Effector memory CD4-positive, alpha-beta T cell (primary cell): ENCODE results near the gene NAA20.

ENCODE experiments used
- DNase-seq, 3 donors: peaks; one replicate each; pipeline ENCODE4 v3.0.0-alpha.2; 2020
- H3K27ac ChIP-seq: 2 replicates; pipeline ENCODE4 v1.7.0; 2013; ENCODE audit warnings: mild to moderate bottlenecking, low read length, moderate library complexity; ENCODE audit not compliant: insufficient read depth, poor library complexity, severe bottlenecking
- H3K27me3 ChIP-seq: replicated peaks from 2 replicates; pipeline ENCODE4 v1.7.0; 2013; ENCODE audit warnings: mild to moderate bottlenecking, low read length; ENCODE audit not compliant: insufficient read depth, control insufficient read depth, poor library complexity, severe bottlenecking
- H3K36me3 ChIP-seq: 2 replicates; pipeline ENCODE4 v1.7.0; 2013; ENCODE audit warnings: mild to moderate bottlenecking, low read length, moderate library complexity; ENCODE audit not compliant: control insufficient read depth, insufficient read depth
- H3K4me1 ChIP-seq: 2 replicates; pipeline ENCODE4 v1.7.0; 2013; ENCODE audit warnings: low read length, mild to moderate bottlenecking; ENCODE audit not compliant: control insufficient read depth, insufficient read depth, poor library complexity, severe bottlenecking
- H3K4me3 ChIP-seq: 2 replicates; pipeline ENCODE4 v1.7.0; 2013; ENCODE audit warnings: low read length, low read depth, mild to moderate bottlenecking; ENCODE audit not compliant: insufficient read depth, poor library complexity, severe bottlenecking
- H3K9me3 ChIP-seq: 2 replicates; pipeline ENCODE4 v1.7.0; 2013; ENCODE audit warnings: mild to moderate bottlenecking, low read length, moderate library complexity; ENCODE audit not compliant: control insufficient read depth

The NAA20 gene

DNA sequence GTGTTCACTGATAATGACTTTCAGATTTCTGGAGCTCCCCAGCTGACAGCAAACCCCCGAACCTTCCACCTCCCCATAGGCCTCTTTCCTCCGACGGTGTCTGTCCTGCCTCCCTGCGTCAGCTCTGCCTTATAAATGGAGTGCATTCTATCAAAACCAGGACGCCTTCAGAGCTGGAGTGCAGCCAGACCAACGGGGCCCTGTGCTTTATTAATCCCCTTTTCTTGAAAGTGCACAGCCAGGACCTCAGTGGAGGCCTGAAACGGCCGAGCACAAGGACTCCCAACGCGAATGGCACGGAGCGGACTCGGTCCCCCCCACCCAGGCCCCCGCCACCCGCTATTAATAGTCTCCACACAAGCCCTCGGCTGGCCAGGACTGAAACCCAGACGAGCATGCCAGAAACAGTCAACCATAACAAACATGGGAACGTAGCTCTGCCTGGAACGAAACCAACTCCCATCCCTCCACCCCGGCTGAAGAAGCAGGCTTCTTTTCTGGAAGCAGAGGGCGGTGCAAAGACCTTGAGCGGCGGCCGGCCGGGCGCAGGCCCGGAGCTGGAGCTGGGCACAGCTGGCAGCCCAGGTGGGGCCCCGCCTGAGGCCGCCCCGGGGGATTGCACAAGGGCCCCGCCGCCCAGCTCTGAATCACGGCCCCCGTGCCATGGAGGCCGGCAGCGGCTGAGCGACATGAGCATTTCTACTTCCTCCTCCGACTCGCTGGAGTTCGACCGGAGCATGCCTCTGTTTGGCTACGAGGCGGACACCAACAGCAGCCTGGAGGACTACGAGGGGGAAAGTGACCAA lies 42.3 kb upstream of the NAA20 start:
- H3K4me3 ChIP-seq: no peak overlapping the region
- H3K27ac ChIP-seq: no peak overlapping the region

GRCh38 chr20:19975436-19975799 lies 41.7 kb upstream of the NAA20 start:
- Histone ChIP-seq H3K27ac (no peak overlapping the region), H3K9me3 (no peaks in the 10 kb centered on the region), H3K4me1 (peaks cover 16% of the 10 kb centered on the region), H3K27me3 (no peaks in the 10 kb centered on the region), H3K4me3 (no peak overlapping the region), H3K36me3 (no peaks in the 10 kb centered on the region)
- DNase-seq: no peak

More for the DNA sequence above, 42.3 kb upstream of the NAA20 start:
- H3K9me3 ChIP-seq: no peaks in the 10 kb centered on the region
- H3K4me1 ChIP-seq: peaks cover 16% of the 10 kb centered on the region
- no peaks in the 10 kb centered on the region for H3K27me3 ChIP-seq
- no peak for DNase-seq
- no peaks in the 10 kb centered on the region for H3K36me3 ChIP-seq

DNA sequence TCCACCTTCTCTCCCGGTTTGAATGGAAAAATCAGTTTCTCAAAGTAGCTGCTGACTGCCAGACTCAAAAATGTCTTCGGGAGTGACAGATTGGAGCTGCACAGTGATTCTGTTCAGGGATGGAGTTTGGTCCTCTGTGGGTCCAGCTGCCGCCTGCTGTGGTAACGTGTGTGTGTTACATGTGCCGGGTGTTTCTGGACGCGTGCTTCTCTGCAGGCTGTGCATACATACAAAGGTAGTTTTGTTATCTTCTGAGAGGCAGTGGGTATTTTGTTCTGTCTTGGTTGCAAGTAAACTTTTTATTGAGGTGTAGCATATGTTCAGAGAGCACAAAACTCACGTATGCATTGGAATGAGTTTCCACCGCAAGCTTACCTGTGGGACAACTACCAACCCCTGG lies 41.3 kb upstream of the NAA20 start:
- no peak overlapping the region for H3K27ac ChIP-seq
- no peaks in the 10 kb centered on the region for H3K27me3 ChIP-seq
- DNase-seq: no peak
- H3K4me3 ChIP-seq: no peak overlapping the region
- H3K4me1 ChIP-seq: peaks cover 16% of the 10 kb centered on the region
- no peaks in the 10 kb centered on the region for H3K9me3 ChIP-seq
- no peaks in the 10 kb centered on the region for H3K36me3 ChIP-seq

DNA sequence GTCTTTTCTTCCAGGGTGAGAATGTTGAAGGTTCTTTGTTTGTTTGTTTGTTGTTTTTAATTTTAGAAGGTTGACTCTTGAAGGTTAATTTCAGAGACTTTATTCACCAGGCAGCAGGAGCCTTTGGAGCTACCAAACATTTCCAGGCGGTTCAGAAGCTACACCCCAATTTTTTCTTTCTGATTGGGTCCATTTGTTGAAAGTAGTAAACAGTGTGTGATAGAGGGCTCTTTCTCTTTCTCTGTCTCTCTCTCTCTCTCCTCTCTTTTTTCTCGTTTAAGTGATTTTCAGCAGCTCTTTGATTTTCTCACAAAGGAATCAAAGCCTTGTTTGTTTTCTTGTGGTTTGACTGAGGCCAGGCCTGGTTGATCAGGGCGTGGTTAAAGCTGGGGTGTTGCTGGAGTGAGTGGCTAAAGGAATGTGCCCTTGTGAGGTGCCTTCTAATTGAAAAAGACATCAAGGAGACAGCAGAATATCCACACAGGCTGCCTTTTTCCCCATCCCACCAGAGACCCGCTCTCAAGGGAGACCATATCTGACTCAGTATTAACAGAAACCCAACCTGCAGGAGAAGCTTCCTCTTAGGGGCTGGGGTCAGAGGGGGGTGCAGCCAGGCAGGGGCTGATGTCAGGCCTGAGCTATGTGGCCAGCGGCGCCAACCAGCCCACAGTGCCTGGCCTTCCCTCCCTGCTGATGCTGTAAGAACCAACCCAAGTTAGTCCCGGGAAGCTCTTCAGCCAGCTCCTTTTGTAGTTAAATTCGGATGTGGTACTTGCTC lies 40.4 kb upstream of the NAA20 start:
- Histone ChIP-seq H3K36me3 (no peaks in the 10 kb centered on the region), H3K4me3 (no peak overlapping the region), H3K27me3 (no peaks in the 10 kb centered on the region), H3K4me1 (peaks cover 16% of the 10 kb centered on the region), H3K9me3 (no peaks in the 10 kb centered on the region), H3K27ac (peak overlapping the region; percentile 25)
- DNase-seq: no peak

- no peak for DNase-seq
- H3K9me3 ChIP-seq: no peaks in the 10 kb centered on the region
- H3K27me3 ChIP-seq: no peaks in the 10 kb centered on the region
- H3K4me1 ChIP-seq: peaks cover 16% of the 10 kb centered on the region
- no peaks in the 10 kb centered on the region for H3K36me3 ChIP-seq
- no peak overlapping the region for H3K27ac ChIP-seq
- H3K4me3 ChIP-seq: no peak overlapping the region
Measured at GRCh38 chr20:19977373-19977770, 39.8 kb upstream of the NAA20 start.

GRCh38 chr20:19978511-19979210 lies 38.5 kb upstream of the NAA20 start:
- H3K27ac ChIP-seq: no peak overlapping the region
- no peaks in the 10 kb centered on the region for H3K27me3 ChIP-seq
- peaks cover 16% of the 10 kb centered on the region for H3K4me1 ChIP-seq
- DNase-seq: no peak
- no peaks in the 10 kb centered on the region for H3K9me3 ChIP-seq
- no peak overlapping the region for H3K4me3 ChIP-seq
- no peaks in the 10 kb centered on the region for H3K36me3 ChIP-seq

GRCh38 chr20:19981031-19981451 lies 36.1 kb upstream of the NAA20 start:
- H3K36me3 ChIP-seq: no peaks in the 10 kb centered on the region
- DNase-seq: no peak
- H3K4me3 ChIP-seq: no peak overlapping the region
- H3K4me1 ChIP-seq: peaks cover 12% of the 10 kb centered on the region
- no peaks in the 10 kb centered on the region for H3K27me3 ChIP-seq
- no peak overlapping the region for H3K27ac ChIP-seq
- H3K9me3 ChIP-seq: no peaks in the 10 kb centered on the region

DNA sequence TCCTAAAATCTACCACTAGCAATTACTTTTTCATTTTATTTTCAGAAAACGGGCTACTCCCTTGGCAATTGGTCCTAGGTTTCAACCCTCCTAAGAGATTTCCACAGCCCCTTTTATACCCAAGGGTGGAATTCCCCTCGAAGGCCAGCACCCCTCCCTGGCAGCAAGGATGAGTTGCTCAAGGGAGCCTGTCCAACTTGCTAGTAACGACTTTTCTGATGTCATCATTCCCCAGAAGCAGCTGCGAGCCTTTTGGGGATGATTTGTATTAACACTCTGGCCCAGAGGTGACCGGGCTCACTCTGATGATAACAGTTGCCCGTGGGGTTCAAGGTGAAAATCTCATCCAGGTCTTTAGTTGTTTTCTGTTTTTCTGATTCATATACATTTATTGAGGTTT lies 30.7 kb upstream of the NAA20 start:
- Histone ChIP-seq H3K36me3 (no peaks in the 10 kb centered on the region), H3K4me1 (no peaks in the 10 kb centered on the region), H3K27ac (no peak overlapping the region), H3K27me3 (no peaks in the 10 kb centered on the region), H3K9me3 (no peaks in the 10 kb centered on the region), H3K4me3 (no peak overlapping the region)
- no peak for DNase-seq

DNA sequence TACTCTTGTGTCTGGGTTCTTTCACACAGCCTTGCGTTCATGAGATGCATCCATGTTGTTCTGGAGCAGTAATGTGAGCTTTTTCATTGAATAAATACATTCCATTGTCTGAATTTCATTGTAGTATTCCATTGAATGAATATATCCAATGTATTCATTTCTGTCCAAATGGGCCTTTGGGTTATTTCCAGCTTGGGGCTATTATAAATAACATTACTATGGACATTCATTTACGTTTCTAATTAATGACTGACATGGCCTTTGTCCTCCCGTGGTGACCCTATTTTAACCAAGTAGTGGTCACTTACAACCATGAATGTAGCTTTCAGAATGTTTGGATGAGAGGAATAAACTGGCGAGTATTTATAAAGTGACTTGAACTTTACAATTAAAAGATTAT lies 30.1 kb upstream of the NAA20 start:
- Histone ChIP-seq H3K4me3 (no peak overlapping the region), H3K36me3 (no peaks in the 10 kb centered on the region), H3K27ac (no peak overlapping the region)

DNA sequence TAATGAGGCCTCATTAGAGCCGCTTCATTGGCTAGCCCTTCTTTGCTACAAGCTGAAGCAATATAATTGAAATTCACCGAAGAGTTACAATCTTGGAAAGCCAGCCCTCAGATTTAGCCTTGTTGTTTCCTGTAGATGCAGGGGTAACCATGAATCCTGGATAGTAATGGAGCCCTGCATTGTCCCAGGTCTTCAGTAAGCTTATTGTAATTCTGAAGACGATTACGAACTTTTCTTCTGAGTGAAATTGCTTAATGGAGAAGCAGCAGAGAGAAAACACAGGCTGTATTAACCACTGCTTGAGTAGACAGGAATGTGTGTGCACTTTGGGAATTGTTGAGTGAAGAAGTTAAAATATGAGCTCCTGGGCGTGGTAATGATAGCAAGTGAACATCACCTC lies 26.3 kb upstream of the NAA20 start:
- no peaks in the 10 kb centered on the region for H3K27me3 ChIP-seq
- no peak overlapping the region for H3K27ac ChIP-seq
- no peak for DNase-seq
- no peak overlapping the region for H3K4me3 ChIP-seq
- H3K36me3 ChIP-seq: no peaks in the 10 kb centered on the region
- no peaks in the 10 kb centered on the region for H3K9me3 ChIP-seq
- no peaks in the 10 kb centered on the region for H3K4me1 ChIP-seq

More for the DNA sequence above, 30.1 kb upstream of the NAA20 start:
- H3K4me1 ChIP-seq: no peaks in the 10 kb centered on the region
- no peaks in the 10 kb centered on the region for H3K27me3 ChIP-seq
- DNase-seq: no peak
- no peaks in the 10 kb centered on the region for H3K9me3 ChIP-seq
